Measurements from ENCODE around the gene SFT2D3. TPM values are rescaled to one million over a fixed set of nuclear protein-coding genes. Genes with fewer than 3 reads are reported as not detected.

The SFT2D3 gene
- total RNA-seq, 1 donor = 7.0 TPM

DNA sequence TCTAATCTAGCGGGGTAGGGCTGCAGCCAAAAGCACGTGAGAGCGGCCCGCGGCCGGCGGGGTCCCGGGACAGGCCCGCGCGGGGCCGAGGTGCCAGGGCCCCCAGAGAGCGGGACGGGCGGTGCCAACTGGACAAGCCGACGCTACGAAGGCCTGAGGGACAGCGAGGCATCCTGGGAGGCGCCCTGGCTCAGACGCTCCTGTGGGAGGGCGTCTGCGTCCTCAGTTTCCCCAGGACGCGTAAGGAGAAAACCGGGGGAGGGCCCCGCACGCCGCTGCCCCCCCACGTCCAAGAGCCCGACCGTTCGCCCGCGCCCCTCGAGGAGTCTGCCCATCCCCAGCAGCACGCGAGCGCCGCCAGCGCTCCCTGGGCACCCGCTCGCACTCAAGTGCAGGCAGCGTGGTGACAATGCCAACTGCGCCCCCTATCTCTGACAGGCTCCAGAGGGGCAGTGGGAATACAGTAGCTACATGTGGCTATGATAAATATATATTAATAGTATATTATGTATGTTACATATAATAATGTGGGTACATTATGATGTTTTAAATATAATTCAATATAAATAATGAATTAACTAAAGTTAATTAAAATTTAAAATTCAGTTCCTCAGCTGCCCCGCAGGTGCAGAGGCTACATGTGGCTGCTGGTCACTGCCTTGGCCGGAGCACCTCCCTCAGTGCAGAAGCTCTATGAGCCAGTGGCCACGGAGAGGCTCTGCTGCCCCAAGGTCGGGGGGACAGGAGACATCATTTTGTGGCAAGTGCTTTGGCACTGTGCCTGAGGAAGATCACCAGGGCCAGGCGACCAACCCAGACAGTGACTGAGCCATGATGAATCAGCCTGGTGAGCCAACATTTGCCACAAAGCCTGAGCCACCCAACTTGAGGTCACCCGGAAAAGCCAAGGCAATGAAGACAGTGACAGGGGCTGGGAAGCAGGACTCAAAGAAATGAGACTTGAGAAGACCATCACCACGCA is 5.5 kb upstream of the SFT2D3 start:
- DNase-seq (ENCODE audit: low read depth) = peak; percentile 16
- TF ChIP-seq CTCF (IDR thresholded peaks at IDR 0.05; ENCODE audit: insufficient read depth, low read length) = peak; percentile 21
- H3K4me3 ChIP-seq (ENCODE audit: low read depth, low read length) = peak overlapping the region; percentile 5

GRCh38 chr2:127697482-127698180 is 3.7 kb upstream of the SFT2D3 start:
- TF ChIP-seq CTCF (IDR thresholded peaks at IDR 0.05; ENCODE audit: insufficient read depth, low read length) = no peak
- DNase-seq (ENCODE audit: low read depth) = no peak
- no peak overlapping the region for H3K4me3 ChIP-seq (ENCODE audit: low read depth, low read length)

GRCh38 chr2:127698553-127699355 is 2.5 kb upstream of the SFT2D3 start:
- no peak for TF ChIP-seq CTCF (IDR thresholded peaks at IDR 0.05; ENCODE audit: insufficient read depth, low read length)
- DNase-seq (ENCODE audit: low read depth) = no peak
- H3K4me3 ChIP-seq (ENCODE audit: low read depth, low read length) = no peak overlapping the region

DNA sequence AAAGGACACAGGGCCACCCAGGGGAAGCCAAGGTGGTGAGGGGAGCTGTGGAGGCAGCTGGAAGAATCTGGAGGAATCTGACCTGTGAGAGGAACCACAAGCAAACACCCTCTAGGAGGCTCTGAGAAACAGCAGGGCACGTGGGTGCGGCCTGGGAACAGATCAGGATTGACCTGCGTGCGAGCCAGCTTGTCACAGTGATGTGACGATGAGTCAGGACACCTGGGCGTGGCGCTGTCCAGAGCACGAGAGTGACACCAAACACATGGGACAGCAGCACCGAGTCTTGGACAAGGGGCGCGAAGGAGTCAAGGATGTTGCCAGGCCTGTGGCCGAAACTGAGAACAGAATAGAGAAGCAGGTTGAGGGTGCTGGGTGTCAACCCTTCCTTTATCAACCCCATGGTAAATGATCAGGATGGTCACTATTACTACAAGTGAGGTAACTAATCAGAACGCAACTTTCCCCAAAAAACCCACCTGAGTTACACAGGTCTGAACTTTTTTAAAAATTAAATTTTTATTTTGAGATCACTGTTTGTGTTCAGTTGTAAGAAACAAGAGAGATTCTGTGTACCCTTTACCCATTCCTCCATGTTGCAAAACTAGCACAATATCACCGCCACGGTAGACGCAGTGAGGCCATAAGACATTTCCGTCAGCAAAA is 637 bp upstream of the SFT2D3 start:
- no peak for TF ChIP-seq CTCF (IDR thresholded peaks at IDR 0.05; ENCODE audit: insufficient read depth, low read length)
- DNase-seq (ENCODE audit: low read depth) = no peak
- peak overlapping the region; percentile 82 for H3K4me3 ChIP-seq (ENCODE audit: low read depth, low read length)

GRCh38 chr2:127701651-127702394 is 526 bp downstream of the SFT2D3 start:
- peak; percentile 59 for DNase-seq (ENCODE audit: low read depth)
- H3K4me3 ChIP-seq (ENCODE audit: low read depth, low read length) = peak overlapping the region; percentile 82
- TF ChIP-seq CTCF (IDR thresholded peaks at IDR 0.05; ENCODE audit: insufficient read depth, low read length) = peak; percentile 32

Data from fibroblast of the aortic adventitia (primary cell).